ENCODE measurements around the gene UCN2.

- TF ChIP-seq, protein P1, sequence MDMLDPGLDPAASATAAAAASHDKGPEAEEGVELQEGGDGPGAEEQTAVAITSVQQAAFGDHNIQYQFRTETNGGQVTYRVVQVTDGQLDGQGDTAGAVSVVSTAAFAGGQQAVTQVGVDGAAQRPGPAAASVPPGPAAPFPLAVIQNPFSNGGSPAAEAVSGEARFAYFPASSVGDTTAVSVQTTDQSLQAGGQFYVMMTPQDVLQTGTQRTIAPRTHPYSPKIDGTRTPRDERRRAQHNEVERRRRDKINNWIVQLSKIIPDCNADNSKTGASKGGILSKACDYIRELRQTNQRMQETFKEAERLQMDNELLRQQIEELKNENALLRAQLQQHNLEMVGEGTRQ (CRISPR knock-in tag; IDR thresholded peaks at IDR 0.05), result no peak
- TF ChIP-seq, protein P2, sequence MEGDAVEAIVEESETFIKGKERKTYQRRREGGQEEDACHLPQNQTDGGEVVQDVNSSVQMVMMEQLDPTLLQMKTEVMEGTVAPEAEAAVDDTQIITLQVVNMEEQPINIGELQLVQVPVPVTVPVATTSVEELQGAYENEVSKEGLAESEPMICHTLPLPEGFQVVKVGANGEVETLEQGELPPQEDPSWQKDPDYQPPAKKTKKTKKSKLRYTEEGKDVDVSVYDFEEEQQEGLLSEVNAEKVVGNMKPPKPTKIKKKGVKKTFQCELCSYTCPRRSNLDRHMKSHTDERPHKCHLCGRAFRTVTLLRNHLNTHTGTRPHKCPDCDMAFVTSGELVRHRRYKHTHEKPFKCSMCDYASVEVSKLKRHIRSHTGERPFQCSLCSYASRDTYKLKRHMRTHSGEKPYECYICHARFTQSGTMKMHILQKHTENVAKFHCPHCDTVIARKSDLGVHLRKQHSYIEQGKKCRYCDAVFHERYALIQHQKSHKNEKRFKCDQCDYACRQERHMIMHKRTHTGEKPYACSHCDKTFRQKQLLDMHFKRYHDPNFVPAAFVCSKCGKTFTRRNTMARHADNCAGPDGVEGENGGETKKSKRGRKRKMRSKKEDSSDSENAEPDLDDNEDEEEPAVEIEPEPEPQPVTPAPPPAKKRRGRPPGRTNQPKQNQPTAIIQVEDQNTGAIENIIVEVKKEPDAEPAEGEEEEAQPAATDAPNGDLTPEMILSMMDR (IDR thresholded peaks at IDR 0.05 in 2 of 3, conservative IDR thresholded peaks at IDR 0.05 in 1 of 3; ENCODE audit: insufficient read depth in 2 of 3, low read depth in 1 of 3, low read length in 3 of 3), result no peak
- TF ChIP-seq ZSCAN29 (IDR thresholded peaks at IDR 0.05) (no peak), ZFP36 (IDR thresholded peaks at IDR 0.05; ENCODE audit: low read depth, low read length, partially characterized antibody) (no peak), PHF8 (IDR thresholded peaks at IDR 0.05; ENCODE audit: borderline replicate concordance, low read length) (no peak)
- TF ChIP-seq, protein P3, sequence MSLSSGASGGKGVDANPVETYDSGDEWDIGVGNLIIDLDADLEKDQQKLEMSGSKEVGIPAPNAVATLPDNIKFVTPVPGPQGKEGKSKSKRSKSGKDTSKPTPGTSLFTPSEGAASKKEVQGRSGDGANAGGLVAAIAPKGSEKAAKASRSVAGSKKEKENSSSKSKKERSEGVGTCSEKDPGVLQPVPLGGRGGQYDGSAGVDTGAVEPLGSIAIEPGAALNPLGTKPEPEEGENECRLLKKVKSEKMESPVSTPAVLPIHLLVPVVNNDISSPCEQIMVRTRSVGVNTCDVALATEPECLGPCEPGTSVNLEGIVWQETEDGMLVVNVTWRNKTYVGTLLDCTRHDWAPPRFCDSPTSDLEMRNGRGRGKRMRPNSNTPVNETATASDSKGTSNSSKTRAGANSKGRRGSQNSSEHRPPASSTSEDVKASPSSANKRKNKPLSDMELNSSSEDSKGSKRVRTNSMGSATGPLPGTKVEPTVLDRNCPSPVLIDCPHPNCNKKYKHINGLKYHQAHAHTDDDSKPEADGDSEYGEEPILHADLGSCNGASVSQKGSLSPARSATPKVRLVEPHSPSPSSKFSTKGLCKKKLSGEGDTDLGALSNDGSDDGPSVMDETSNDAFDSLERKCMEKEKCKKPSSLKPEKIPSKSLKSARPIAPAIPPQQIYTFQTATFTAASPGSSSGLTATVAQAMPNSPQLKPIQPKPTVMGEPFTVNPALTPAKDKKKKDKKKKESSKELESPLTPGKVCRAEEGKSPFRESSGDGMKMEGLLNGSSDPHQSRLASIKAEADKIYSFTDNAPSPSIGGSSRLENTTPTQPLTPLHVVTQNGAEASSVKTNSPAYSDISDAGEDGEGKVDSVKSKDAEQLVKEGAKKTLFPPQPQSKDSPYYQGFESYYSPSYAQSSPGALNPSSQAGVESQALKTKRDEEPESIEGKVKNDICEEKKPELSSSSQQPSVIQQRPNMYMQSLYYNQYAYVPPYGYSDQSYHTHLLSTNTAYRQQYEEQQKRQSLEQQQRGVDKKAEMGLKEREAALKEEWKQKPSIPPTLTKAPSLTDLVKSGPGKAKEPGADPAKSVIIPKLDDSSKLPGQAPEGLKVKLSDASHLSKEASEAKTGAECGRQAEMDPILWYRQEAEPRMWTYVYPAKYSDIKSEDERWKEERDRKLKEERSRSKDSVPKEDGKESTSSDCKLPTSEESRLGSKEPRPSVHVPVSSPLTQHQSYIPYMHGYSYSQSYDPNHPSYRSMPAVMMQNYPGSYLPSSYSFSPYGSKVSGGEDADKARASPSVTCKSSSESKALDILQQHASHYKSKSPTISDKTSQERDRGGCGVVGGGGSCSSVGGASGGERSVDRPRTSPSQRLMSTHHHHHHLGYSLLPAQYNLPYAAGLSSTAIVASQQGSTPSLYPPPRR (CRISPR knock-in tag; IDR thresholded peaks at IDR 0.05; ENCODE audit: borderline replicate concordance), result no peak
These were observed 34.9 kb upstream of the UCN2 start for GRCh38 chr3:48598323-48599076.

All from K562 (cell line).